CD8-positive, alpha-beta memory T cell (primary cell): ENCODE measurements around the gene INPP5J. TPM values are rescaled to one million over a fixed set of nuclear protein-coding genes. Genes with fewer than 3 reads are reported as not detected.

Experiments used
- CTCF ChIA-PET: fragments of 350-600 bp; sonication (Branson Sonifier 250); formaldehyde crosslinking; loops from one replicate; lab custom pipeline; 2021; ENCODE audit warnings: antibody characterized with exemption; lab: Charles Lee
- POLR2A ChIA-PET: fragments of 350-600 bp; sonication (Branson Sonifier 250); formaldehyde crosslinking; loops from one replicate; lab custom pipeline; 2021; ENCODE audit warnings: antibody characterized with exemption; lab: Charles Lee
- DNase-seq, 5 donors: peaks; one replicate each; pipeline versions ENCODE4 v3.0.0 to v3.0.0-alpha.2; 2020 to 2022; ENCODE audit warnings: mixed read lengths in 1 of 5
- H3K27ac ChIP-seq: one replicate; pipeline ENCODE4 v1.7.0; 2013; ENCODE audit warnings: low read depth, mild to moderate bottlenecking, low read length, moderate library complexity
- H3K27me3 ChIP-seq: 2 replicates; pipeline ENCODE4 v1.7.0; 2013; ENCODE audit warnings: low read length, mild to moderate bottlenecking; ENCODE audit not compliant: insufficient read depth, poor library complexity, severe bottlenecking
- H3K36me3 ChIP-seq: 2 replicates; pipeline ENCODE4 v1.7.0; 2013; ENCODE audit warnings: mild to moderate bottlenecking, low read length, moderate library complexity; ENCODE audit not compliant: insufficient read depth
- H3K4me1 ChIP-seq: 2 replicates; pipeline ENCODE4 v1.7.0; 2013; ENCODE audit warnings: mild to moderate bottlenecking, low read length, moderate library complexity; ENCODE audit not compliant: insufficient read depth
- H3K4me3 ChIP-seq: 2 replicates; pipeline ENCODE4 v1.7.0; 2013; ENCODE audit warnings: mild to moderate bottlenecking, low read length
- H3K9me3 ChIP-seq: 2 replicates; pipeline ENCODE4 v1.7.0; 2013; ENCODE audit warnings: mild to moderate bottlenecking, low read length
- H3K27ac Mint-ChIP-seq, 8 donors: one replicate each; pipeline ENCODE4 v1.8.0; 2020 to 2021; ENCODE audit warnings: mixed read lengths in 8 of 8, mild to moderate bottlenecking in 6 of 8, inconsistent platforms in 3 of 8, moderate library complexity in 3 of 8
- H3K27me3 Mint-ChIP-seq, 2 donors: one replicate each; pipeline ENCODE4 v1.8.0; 2020 to 2021; ENCODE audit warnings: mixed read lengths in 2 of 2, mild to moderate bottlenecking in 1 of 2, moderate library complexity in 1 of 2
- H3K36me3 Mint-ChIP-seq, 3 donors: one replicate each; pipeline ENCODE4 v1.8.0; 2020 to 2021; ENCODE audit warnings: mixed read lengths in 3 of 3, inconsistent platforms in 1 of 3, mild to moderate bottlenecking in 1 of 3
- H3K4me1 Mint-ChIP-seq, 3 donors: one replicate each; pipeline ENCODE4 v1.8.0; 2020 to 2021; ENCODE audit warnings: mixed read lengths in 3 of 3, inconsistent platforms in 1 of 3, mild to moderate bottlenecking in 1 of 3
- H3K4me3 Mint-ChIP-seq, 7 donors: one replicate each; pipeline ENCODE4 v1.8.0; 2020 to 2021; ENCODE audit warnings: mixed read lengths in 7 of 7, mild to moderate bottlenecking in 6 of 7, moderate library complexity in 4 of 7, inconsistent platforms in 2 of 7
- H3K9me3 Mint-ChIP-seq, 5 donors: one replicate each; pipeline ENCODE4 v1.8.0; 2020 to 2022; ENCODE audit warnings: mixed read lengths in 5 of 5, mild to moderate bottlenecking in 3 of 5, moderate library complexity in 2 of 5, inconsistent platforms in 1 of 5
- polyA plus RNA-seq: library from polyadenylated mRNA; unstranded; fragments of 300-500 nt; fragmentation: Illumina TruSeq; gene quantifications from one replicate; pipeline ENCODE4 v1.2.3, GENCODE V29; 2021
- total RNA-seq, 2 experiments: library from RNA; stranded (reverse); gene quantifications; one replicate each; pipeline ENCODE4 v1.2.3, GENCODE V29; 2021

The INPP5J gene
- total and polyA plus RNA-seq, 3 experiments from 2014 or later = 0.22 TPM; not detected in 2

GRCh38 chr22:31134688-31135087, 11.9 kb downstream of the INPP5J start:
- Mint-ChIP-seq H3K27ac (no peak overlapping the region), H3K9me3 (no peaks in the 10 kb centered on the region), H3K4me1 (no peaks in the 10 kb centered on the region), H3K27me3 (peaks cover 4 to 7% of the 10 kb centered on the region in 2 donors), H3K36me3 (no peaks in the 10 kb centered on the region), H3K4me3 (no peak overlapping the region)
- DNase-seq = no peak
- Histone ChIP-seq H3K9me3 (no peaks in the 10 kb centered on the region), H3K36me3 (no peaks in the 10 kb centered on the region), H3K4me1 (no peaks in the 10 kb centered on the region), H3K27ac (no peak overlapping the region), H3K4me3 (no peak overlapping the region), H3K27me3 (no peaks in the 10 kb centered on the region)
- POLR2A ChIA-PET = no interaction called here
- CTCF ChIA-PET = no interaction called here

GRCh38 chr22:31135706-31136105, 12.9 kb downstream of the INPP5J start:
- CTCF ChIA-PET = no interaction called here
- no peak for DNase-seq
- Mint-ChIP-seq H3K27ac (no peak overlapping the region), H3K36me3 (no peaks in the 10 kb centered on the region), H3K27me3 (peaks cover 8% of the 10 kb centered on the region in 2 donors), H3K4me1 (no peaks in the 10 kb centered on the region), H3K9me3 (no peaks in the 10 kb centered on the region), H3K4me3 (no peak overlapping the region)
- POLR2A ChIA-PET = interaction anchor here (0.6 kb wide), 1 partner anchor 1080 kb away, joined by 4 read pairs; no protein-coding TSS in a partner anchor
- H3K9me3 ChIP-seq = no peaks in the 10 kb centered on the region
- H3K27me3 ChIP-seq = no peaks in the 10 kb centered on the region
- H3K27ac ChIP-seq = no peak overlapping the region
- H3K36me3 ChIP-seq = no peaks in the 10 kb centered on the region
- H3K4me3 ChIP-seq = no peak overlapping the region
- no peaks in the 10 kb centered on the region for H3K4me1 ChIP-seq

GRCh38 chr22:31136155-31136554, 13.4 kb downstream of the INPP5J start:
- Histone ChIP-seq H3K27me3 (no peaks in the 10 kb centered on the region), H3K4me1 (no peaks in the 10 kb centered on the region), H3K4me3 (no peak overlapping the region), H3K36me3 (no peaks in the 10 kb centered on the region), H3K27ac (no peak overlapping the region), H3K9me3 (no peaks in the 10 kb centered on the region)
- H3K27ac Mint-ChIP-seq = no peak overlapping the region
- POLR2A ChIA-PET = interaction anchor here (0.6 kb wide), 1 partner anchor 1080 kb away, joined by 4 read pairs; no protein-coding TSS in a partner anchor
- no peaks in the 10 kb centered on the region for H3K36me3 Mint-ChIP-seq
- no peak overlapping the region for H3K4me3 Mint-ChIP-seq
- no peak for DNase-seq
- H3K4me1 Mint-ChIP-seq = no peaks in the 10 kb centered on the region
- peaks cover 8 to 9% of the 10 kb centered on the region in 2 donors for H3K27me3 Mint-ChIP-seq
- no peaks in the 10 kb centered on the region for H3K9me3 Mint-ChIP-seq
- CTCF ChIA-PET = no interaction called here

GRCh38 chr22:31136711-31137110, 13.9 kb downstream of the INPP5J start:
- peaks cover 8 to 9% of the 10 kb centered on the region in 2 donors for H3K27me3 Mint-ChIP-seq
- no peaks in the 10 kb centered on the region for H3K36me3 ChIP-seq
- ChIA-PET CTCF (no interaction called here), POLR2A (no interaction called here)
- no peak overlapping the region for H3K4me3 Mint-ChIP-seq
- no peaks in the 10 kb centered on the region for H3K27me3 ChIP-seq
- no peaks in the 10 kb centered on the region for H3K36me3 Mint-ChIP-seq
- no peaks in the 10 kb centered on the region for H3K4me1 ChIP-seq
- no peaks in the 10 kb centered on the region for H3K9me3 Mint-ChIP-seq
- DNase-seq = no peak
- H3K4me1 Mint-ChIP-seq = no peaks in the 10 kb centered on the region
- no peak overlapping the region for H3K27ac Mint-ChIP-seq
- H3K4me3 ChIP-seq = no peak overlapping the region
- no peak overlapping the region for H3K27ac ChIP-seq
- no peaks in the 10 kb centered on the region for H3K9me3 ChIP-seq

- H3K9me3 Mint-ChIP-seq = no peaks in the 10 kb centered on the region
- H3K4me1 Mint-ChIP-seq = no peaks in the 10 kb centered on the region
- Histone ChIP-seq H3K4me1 (no peaks in the 10 kb centered on the region), H3K27ac (no peak overlapping the region), H3K4me3 (no peak overlapping the region), H3K27me3 (no peaks in the 10 kb centered on the region), H3K9me3 (no peaks in the 10 kb centered on the region), H3K36me3 (no peaks in the 10 kb centered on the region)
- POLR2A ChIA-PET = no interaction called here
- CTCF ChIA-PET = no interaction called here
- no peak overlapping the region for H3K4me3 Mint-ChIP-seq
- no peaks in the 10 kb centered on the region for H3K36me3 Mint-ChIP-seq
- H3K27ac Mint-ChIP-seq = no peak overlapping the region
- H3K27me3 Mint-ChIP-seq = peaks cover 8 to 9% of the 10 kb centered on the region in 2 donors
- no peak for DNase-seq
Observed at GRCh38 chr22:31137721-31138120, 15.0 kb downstream of the INPP5J start.

GRCh38 chr22:31138126-31138525, 15.4 kb downstream of the INPP5J start:
- no peak overlapping the region for H3K4me3 Mint-ChIP-seq
- Histone ChIP-seq H3K4me3 (no peak overlapping the region), H3K9me3 (no peaks in the 10 kb centered on the region), H3K4me1 (no peaks in the 10 kb centered on the region), H3K27me3 (no peaks in the 10 kb centered on the region), H3K36me3 (no peaks in the 10 kb centered on the region), H3K27ac (no peak overlapping the region)
- POLR2A ChIA-PET = no interaction called here
- no peak overlapping the region for H3K27ac Mint-ChIP-seq
- H3K36me3 Mint-ChIP-seq = no peaks in the 10 kb centered on the region
- H3K27me3 Mint-ChIP-seq = peaks cover 8 to 9% of the 10 kb centered on the region in 2 donors
- CTCF ChIA-PET = no interaction called here
- no peaks in the 10 kb centered on the region for H3K9me3 Mint-ChIP-seq
- H3K4me1 Mint-ChIP-seq = no peaks in the 10 kb centered on the region
- no peak for DNase-seq

- Histone ChIP-seq H3K4me3 (no peak overlapping the region), H3K27ac (no peak overlapping the region), H3K27me3 (no peaks in the 10 kb centered on the region), H3K9me3 (no peaks in the 10 kb centered on the region), H3K4me1 (no peaks in the 10 kb centered on the region), H3K36me3 (no peaks in the 10 kb centered on the region)
- no peaks in the 10 kb centered on the region for H3K4me1 Mint-ChIP-seq
- no peak for DNase-seq
- no peak overlapping the region for H3K27ac Mint-ChIP-seq
- H3K9me3 Mint-ChIP-seq = no peaks in the 10 kb centered on the region
- ChIA-PET CTCF (no interaction called here), POLR2A (no interaction called here)
- H3K36me3 Mint-ChIP-seq = no peaks in the 10 kb centered on the region
- no peak overlapping the region for H3K4me3 Mint-ChIP-seq
- H3K27me3 Mint-ChIP-seq = peaks cover 8 to 9% of the 10 kb centered on the region in 2 donors
Observed at GRCh38 chr22:31139066-31139465, 16.3 kb downstream of the INPP5J start.

- Histone ChIP-seq H3K36me3 (no peaks in the 10 kb centered on the region), H3K27me3 (no peaks in the 10 kb centered on the region), H3K4me3 (no peak within 1 kb of the TSS), H3K4me1 (no peaks in the 10 kb centered on the region), H3K27ac (no peak within 1 kb of the TSS), H3K9me3 (no peaks in the 10 kb centered on the region)
- DNase-seq = no peak
- no peaks in the 10 kb centered on the region for H3K4me1 Mint-ChIP-seq
- ChIA-PET POLR2A (no interaction called here), CTCF (no interaction called here)
- peak within 1 kb of the TSS in 1 of 8 donors; percentile 27 for H3K27ac Mint-ChIP-seq
- H3K27me3 Mint-ChIP-seq = peaks cover 8 to 9% of the 10 kb centered on the region in 2 donors
- no peaks in the 10 kb centered on the region for H3K9me3 Mint-ChIP-seq
- H3K4me3 Mint-ChIP-seq = peak within 1 kb of the TSS in 1 of 7 donors; percentile 54
- no peaks in the 10 kb centered on the region for H3K36me3 Mint-ChIP-seq
Observed at GRCh38 chr22:31139866-31140716, 17.3 kb downstream of the INPP5J start, which contains the start of gene PLA2G3. Gene PLA2G3 (minus strand): TSS chr22:31140508. CDS start chr22:31140354, 154 bp downstream.
